ENCODE measurements around the gene WRAP73. TPM values are rescaled to one million over a fixed set of nuclear protein-coding genes. Genes with fewer than 3 reads are reported as not detected.

The WRAP73 gene
- total RNA-seq, 1 experiment from 2014 or later: 23.3 TPM

- peak; percentile 3 for DNase-seq (ENCODE audit: low read depth)
Measured at GRCh38 chr1:3614755-3615742, 34.9 kb downstream of the WRAP73 start.

GRCh38 chr1:3612123-3612522, 37.8 kb downstream of the WRAP73 start:
- DNase-seq (ENCODE audit: low read depth): no peak

GRCh38 chr1:3611170-3612019, 38.5 kb downstream of the WRAP73 start, which contains the start of gene MEGF6:
Gene MEGF6 (minus strand): TSS chr1:3611508. CDS start chr1:3611268, 240 bp downstream.
- DNase-seq (ENCODE audit: low read depth): no peak

- DNase-seq (ENCODE audit: low read depth): no peak
Measured at GRCh38 chr1:3610527-3611169, 39.3 kb downstream of the WRAP73 start.

GRCh38 chr1:3609769-3610526, 40.0 kb downstream of the WRAP73 start:
- DNase-seq (ENCODE audit: low read depth): no peak

GRCh38 chr1:3609016-3609768, 40.7 kb downstream of the WRAP73 start:
- no peak for DNase-seq (ENCODE audit: low read depth)

- DNase-seq (ENCODE audit: low read depth): no peak
Measured at GRCh38 chr1:3608154-3608553, 41.7 kb downstream of the WRAP73 start.

GRCh38 chr1:3607703-3608065, 42.2 kb downstream of the WRAP73 start:
- DNase-seq (ENCODE audit: low read depth): no peak

- DNase-seq (ENCODE audit: low read depth): no peak
Measured at GRCh38 chr1:3606779-3607702, 42.9 kb downstream of the WRAP73 start.

- no peak for DNase-seq (ENCODE audit: low read depth)
Measured at GRCh38 chr1:3604997-3605823, 44.7 kb downstream of the WRAP73 start.

- DNase-seq (ENCODE audit: low read depth): no peak
Measured at GRCh38 chr1:3604468-3604974, 45.4 kb downstream of the WRAP73 start.

- no peak for DNase-seq (ENCODE audit: low read depth)
Measured at GRCh38 chr1:3603571-3604467, 46.1 kb downstream of the WRAP73 start.

- DNase-seq (ENCODE audit: low read depth): no peak
Measured at GRCh38 chr1:3603156-3603555, 46.7 kb downstream of the WRAP73 start.

- no peak for DNase-seq (ENCODE audit: low read depth)
Measured at GRCh38 chr1:3602375-3602774, 47.5 kb downstream of the WRAP73 start.

- no peak for DNase-seq (ENCODE audit: low read depth)
Measured at GRCh38 chr1:3601743-3602142, 48.2 kb downstream of the WRAP73 start.

GRCh38 chr1:3600354-3600753, 49.5 kb downstream of the WRAP73 start:
- no peak for DNase-seq (ENCODE audit: low read depth)

- no peak for DNase-seq (ENCODE audit: low read depth)
Measured at GRCh38 chr1:3599816-3600215, 50.1 kb downstream of the WRAP73 start.
